Putamen (tissue), 1 donor: Measurements from ENCODE around the gene GCC2.
"Not testable (repeated sequence)": the region's sequence is repeated elsewhere in the genome, so short reads cannot be mapped to it uniquely, and the experiment has no call there.

Source experiments
- DNase-seq: peaks from one replicate; pipeline ENCODE4 v3.0.0-alpha.2; 2016; ENCODE audit warnings: low spot score

The GCC2 gene

DNA sequence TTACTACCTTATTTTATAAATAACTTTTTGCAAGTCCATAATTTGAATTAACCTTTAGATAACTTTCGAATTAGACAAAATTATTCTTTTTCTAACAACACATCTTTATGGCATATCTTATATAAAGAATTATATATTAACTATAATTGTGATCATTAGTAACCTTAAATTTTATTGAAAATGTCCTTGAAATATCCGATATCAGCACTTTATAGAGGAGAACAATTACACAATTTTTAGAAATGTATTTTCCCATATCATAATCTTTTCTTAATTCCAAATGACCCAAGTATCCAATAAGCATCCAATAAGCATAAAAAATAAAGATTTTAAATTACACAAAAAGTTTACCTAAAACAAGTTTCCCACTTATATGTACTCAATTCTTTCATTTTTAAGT is 7.3 kb upstream of the GCC2 start:
- no peak for DNase-seq

DNA sequence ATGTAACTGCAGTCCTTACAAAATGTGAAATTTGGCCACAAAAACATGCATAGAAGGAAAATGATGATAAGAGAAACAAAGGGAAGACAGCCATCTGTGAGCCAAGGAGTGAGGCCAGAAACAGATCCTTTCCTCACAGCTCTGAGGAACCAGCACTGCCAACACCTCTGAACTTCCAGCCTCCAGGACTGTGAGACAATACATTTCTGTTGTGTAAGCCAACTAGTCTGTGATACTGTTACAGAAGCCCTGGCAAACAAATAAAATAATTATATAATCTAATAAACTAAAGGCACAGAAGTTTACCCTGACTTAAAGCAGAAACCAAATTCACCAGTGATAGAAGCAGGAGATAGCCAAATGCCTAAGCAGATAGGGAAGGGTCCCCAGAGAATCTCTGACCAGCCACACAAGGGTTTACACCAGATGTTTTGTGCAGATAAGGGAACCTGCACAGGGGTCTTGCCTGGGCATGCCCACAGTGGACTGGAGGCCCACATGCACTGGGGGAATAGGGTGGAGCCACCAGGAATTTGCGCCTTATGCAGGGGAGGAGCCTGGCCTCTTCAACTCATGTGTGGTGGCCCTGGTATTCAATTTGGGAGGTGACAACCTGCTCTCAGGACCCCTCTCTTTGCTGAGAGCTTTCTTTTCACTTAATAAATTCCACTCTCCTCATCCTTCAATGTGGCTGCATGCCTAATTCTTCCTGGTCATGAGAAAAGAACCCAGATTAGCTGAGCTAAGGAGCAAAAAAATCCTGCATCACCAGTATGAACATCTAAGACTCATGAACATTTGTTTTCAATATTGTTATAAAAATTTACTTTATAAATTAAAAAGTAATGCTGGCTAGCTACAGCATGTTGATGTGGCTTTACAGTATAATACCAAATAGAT is 3.8 kb upstream of the GCC2 start:
- no peak for DNase-seq

DNA sequence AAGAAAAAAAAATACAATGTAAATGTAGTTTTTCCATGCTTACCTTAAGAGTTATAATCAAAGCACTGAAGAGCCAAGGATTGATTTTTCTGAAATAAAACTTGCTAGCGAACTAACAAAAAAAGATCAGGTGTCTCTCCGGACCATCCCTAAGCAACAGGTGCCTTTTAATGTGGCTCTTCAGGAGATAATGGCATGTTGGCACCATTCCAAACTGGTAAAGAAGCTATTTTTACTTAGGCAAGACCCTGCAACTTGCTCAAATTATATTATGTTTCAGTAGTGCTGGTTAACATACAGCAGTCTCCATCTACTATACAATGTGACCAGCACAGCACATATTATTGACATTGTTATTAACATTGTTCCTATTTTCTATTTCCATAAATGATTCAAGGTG is 2.3 kb upstream of the GCC2 start:
- DNase-seq: no peak

DNA sequence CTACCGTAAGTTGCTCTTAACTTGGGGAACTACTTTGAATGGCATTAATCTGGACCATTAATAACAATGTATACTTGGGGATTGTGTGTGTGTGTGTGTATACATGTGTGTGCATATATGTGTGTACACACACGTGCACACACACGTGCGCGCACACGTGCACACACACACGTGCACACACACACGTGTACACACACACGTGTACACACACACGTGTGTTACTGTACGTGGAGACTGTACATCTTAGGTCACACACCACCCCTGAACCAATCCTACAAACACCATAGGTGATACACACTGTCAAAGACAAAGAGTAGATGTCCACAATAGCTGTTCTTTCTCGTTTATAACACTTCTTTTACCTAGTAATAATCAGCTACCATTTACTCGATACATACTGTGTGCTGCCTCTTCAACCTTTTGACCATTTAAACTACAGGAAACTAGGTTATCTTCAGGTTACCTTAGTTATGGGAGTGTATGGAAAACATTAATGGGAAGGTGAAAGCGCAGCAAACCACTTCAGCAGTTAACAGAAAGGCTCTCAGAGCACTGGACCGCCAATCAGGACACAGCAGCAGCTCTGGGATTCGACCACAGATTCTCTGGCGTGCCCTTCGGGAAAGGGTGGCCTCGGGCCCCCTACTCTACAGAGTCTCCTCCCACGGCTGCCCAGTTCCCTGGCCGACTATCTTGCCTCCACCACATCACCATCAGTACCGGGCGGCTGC is 894 bp upstream of the GCC2 start:
- DNase-seq: peak; percentile 1

DNA sequence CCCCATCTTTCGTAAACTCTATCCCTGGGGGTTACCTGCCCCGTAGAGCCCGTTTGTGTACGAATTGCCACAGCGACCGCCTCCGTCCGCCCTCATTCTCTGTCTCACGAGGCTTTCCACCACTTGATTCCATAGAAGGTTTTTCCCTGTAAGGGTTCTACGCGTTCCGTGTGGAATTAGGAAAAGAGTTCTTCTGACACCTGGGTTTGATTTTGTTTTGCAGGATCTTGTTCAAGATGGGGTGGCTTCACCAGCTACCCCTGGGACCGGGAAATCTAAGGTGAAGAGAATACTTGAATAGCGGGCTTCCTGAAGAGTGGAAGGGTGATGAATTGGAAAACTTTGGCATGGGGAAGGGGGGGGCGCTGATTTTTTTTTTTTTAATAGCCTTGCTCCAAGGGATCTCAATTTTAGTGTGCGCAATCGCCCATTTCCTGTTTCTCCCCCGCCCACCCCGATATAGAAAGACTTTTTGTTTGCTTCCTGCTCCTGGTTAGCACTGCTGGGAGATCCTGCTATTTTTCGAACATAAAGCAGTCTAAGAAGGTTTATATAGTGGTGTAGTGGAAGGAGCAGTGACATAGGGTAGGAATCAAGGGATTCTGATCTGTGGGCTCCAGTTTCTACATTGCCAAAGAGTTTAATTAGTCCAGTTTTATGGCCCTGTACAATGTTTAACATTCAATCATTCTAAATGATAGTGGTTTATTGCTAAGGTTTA is 564 bp downstream of the GCC2 start:
- no peak for DNase-seq

DNA sequence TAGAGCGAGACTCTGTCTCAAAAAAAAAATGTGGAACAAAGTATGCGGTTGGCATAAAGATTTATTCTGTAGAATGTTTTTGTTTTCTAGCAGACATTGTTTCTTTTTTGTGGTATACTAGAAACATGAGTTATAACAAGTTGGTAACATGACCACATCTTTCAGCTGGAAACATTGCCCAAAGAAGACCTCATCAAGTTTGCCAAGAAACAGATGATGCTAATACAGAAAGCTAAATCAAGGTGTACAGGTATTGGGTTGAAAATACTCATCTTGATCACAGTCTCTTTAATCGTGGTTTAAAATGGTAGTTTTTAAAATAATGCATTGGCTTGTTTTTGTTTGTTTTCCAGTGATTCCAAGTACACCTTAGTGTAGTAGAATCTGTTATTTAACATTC is 1.9 kb downstream of the GCC2 start:
- DNase-seq: no peak

DNA sequence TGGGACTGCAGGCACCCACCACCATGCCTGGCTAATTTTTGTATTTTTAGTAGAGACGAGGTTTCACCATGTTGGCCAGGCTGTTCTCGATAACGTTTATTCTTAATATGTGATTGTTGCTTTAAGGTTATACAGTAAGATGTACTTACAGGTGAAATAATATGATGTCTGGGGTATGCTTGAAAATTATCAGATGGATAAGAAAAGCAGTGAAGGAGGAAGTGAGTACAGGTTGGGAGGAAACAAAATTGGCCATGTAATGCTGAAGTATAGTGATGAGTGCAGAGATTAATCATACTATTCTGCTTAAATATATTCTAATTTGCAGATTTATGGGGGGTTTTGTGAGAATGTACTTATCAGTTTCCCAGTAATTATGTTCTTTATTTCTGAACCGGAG is 3.0 kb downstream of the GCC2 start:
- no peak for DNase-seq

DNA sequence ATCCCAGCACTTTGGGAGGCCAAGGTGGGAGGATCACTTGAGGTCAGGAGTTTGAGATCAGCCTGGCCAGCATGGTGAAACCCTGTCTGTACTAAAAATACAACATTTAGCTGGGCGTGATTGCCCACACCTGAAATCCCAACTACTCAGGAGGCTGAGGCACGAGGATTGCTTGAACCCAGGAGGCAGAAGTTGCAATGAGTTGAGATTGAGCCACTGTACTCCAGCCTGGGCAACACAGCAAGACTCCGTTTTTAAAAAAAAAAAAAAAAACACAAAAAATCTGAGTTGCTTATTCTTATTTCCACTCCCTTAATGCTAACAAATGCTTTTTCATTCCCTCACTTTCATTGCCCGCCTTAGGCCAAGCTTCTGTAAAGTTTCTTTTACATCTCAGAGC is 4.5 kb downstream of the GCC2 start:
- DNase-seq: not testable (repeated sequence)

DNA sequence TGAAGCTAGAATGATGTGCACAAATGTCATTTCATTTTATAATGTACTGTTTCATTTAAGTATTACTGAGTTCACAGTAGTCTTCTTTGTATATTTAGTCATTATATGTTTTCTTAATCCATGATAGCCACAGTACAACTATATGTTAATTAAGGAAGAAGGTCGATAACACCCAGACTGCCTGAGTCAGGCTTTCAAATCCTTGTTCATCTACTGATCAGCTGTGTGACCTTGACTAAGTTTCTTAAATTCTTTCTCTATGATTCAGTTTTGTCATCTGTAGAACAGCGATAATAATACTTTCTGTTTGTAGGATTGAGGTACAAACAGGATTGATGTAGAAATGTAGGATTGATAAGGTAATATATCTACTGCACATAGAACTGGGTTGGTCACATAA is 5.4 kb downstream of the GCC2 start:
- DNase-seq: no peak

DNA sequence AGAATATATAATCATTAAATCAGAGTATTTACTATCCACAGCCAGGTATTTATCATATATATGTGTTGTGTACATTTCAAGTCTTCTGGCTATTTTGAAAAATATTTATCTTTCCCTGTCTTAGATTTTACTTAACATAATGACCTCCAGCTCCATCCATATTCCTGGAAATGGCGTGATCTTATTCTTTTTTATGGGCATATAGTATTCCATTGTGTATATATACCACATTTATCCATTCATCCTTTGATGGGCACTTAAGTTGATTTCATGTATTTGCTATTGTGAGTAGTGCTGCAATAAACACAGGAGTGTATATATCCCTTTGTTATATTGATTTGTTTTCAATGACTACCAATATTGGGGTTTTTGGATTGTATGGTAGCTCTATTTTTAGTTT is 6.6 kb downstream of the GCC2 start:
- DNase-seq: no peak

DNA sequence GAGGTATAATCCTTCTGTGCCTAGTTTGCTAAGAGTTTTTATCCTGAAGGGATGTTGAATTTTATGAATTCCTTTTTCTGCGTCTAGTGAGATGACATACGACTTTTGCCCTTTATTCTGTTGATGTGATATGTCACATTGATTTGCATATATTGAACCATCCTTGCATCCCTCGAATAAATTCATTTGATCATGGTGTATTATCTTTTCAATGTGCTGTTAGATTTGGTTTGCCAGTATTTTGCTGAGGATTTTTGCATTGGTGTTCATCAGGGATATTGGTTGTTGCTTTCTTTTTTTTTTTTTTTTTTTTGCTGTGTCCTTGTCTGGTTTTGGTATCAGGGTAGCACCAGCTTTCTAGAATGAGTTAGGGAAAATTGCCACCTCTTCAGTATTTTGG is 9.1 kb downstream of the GCC2 start:
- no peak for DNase-seq

DNA sequence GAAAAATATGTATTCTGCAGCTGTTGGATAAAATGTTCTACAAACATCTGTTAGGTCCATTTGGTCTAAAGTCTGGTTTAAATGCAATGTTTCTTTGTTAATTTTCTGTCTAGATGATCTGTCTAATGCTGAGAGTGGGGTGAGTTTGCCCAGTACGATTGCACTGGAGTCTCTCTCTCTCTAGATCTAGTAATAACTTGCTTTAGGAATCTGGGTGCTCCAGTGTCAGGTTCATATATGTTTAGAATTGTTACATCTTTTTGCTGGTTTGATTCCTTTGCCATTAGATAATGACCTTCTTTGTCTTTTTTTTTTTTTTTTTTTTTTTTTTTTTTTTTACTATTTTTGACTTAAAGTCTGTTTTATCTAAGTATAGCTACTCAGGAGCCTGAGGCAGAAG is 10.4 kb downstream of the GCC2 start:
- DNase-seq: no peak

DNA sequence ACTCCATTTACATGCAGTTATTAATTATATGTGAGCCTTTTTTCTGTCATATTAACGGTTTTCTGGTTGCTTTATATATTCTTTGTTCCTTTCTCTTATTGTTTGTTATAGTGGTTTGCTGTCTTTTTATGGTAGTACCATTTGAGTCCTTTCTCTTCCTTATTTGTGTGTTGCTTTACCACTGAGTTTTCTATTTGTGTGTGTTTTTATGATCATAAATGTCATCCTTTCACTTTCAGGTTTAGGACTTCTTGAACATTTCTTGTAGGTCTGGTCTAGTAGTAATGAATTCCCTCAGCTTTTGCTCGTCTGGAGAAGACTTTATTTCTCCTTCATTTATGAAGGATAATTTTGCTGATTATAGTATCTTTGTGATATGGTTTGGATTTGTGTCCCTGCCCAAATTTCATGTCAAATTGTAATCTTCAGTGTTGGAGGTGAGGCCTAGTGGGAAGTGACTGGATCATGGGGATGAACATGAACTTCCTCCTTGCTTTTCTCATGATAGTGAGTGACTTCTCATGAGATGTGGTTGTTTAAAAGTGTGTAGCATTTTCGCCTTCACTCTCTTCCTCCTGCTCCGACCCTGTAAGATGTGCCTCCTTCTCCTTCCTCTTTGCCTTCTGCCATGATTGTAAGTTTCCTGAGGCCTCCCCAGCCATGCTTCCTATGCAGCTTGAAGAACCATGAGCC is 11.5 kb downstream of the GCC2 start:
- DNase-seq: no peak

DNA sequence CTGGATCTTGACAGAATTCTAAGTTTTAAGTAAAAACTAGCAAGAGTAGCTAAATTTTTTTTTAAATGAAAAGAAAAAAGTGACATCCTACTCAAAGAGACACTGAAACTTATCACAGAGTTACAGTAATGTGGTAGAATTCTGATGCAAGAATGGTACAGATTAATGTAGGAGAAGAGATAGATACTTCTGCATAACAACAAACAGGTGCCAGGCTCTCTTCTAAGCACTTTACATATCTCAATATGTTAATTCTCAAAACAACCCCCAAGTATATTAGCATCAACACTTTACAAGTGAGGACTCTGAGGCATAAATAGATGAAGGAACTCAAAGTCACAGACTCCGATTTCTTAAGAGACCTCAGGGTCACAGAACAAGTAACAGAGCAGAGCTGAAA is 28.1 kb downstream of the GCC2 start:
- no peak for DNase-seq

DNA sequence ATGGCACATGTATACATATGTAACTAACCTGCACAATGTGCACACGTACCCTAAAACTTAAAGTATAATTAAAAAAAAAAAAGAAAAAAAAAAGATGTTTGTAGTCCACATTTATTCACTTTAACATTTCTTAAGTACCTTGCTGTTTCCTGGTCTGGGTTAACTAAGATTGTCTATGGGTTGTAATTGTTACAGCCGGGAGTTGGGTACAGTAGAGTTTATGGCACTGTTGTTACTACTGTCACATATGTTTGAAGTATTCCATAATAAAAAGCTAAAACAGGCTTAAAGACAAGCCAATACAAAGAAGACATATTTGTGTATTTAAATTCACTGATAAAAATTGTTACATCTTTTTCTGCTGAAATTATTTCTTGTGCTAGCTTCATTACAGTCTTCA is 36.2 kb downstream of the GCC2 start:
- no peak for DNase-seq

DNA sequence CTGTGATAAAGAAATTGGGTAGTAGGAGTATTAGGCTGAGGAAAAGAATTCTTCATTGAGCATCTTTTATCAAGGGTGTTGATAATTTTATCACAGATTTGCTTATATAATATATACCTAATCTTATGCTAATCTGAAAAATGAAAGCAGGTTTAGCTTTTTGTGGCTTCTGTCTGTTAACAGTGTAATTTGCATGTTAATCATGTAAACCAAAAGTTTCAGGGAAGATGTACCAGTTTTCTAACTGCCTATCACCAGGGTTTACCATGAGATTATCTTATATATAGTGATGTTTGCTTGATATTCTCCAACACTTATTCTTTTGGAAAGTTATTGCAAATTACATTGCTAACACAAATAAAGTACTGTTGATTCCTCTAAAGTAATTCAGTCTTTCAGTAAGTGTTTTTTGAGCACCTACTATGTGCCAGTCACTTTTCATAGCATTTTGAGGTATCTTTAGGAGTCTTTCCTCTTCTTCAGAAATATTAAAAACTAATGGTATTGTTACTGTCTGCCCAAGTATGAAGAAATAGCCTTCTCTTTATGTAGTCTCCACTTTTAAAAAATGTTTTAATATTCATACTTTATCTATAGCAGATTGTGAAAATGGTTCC is 41.6 kb downstream of the GCC2 start:
- no peak for DNase-seq

DNA sequence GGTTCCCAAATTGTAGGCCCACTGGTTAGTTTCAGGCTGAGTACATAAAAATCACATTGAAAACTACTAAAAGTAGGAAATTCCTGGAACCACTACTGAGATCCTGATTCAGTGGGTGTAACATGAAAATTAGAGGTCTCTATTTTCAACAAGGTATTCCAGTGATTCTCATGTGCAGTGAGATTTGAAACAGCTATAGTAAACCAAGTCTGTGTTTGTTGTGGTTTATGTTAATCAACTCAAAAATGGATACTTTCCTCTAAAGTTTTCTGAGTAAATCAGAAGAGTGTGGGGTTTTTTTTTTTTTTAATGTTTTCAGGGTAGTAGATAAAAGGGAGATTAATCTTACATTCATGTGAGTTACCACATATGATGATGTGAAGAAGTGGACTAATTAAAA is 42.8 kb downstream of the GCC2 start:
- no peak for DNase-seq

DNA sequence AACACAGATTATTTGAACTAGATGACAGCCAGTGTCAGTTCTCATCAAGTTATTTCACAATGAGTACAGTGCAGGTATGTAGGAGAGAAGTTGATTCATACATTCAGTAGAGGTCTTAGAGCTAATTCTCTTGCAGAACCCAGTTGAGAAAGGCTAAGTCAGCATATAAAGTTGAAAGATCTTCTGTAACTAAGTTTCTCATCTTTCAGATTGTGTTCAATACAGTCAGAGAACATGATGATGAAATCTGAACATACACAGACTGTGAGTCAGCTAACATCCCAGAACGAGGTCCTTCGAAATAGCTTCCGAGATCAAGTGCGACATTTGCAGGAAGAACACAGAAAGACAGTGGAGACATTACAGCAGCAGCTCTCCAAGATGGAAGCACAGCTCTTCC is 43.4 kb downstream of the GCC2 start:
- DNase-seq: peak; percentile 3

DNA sequence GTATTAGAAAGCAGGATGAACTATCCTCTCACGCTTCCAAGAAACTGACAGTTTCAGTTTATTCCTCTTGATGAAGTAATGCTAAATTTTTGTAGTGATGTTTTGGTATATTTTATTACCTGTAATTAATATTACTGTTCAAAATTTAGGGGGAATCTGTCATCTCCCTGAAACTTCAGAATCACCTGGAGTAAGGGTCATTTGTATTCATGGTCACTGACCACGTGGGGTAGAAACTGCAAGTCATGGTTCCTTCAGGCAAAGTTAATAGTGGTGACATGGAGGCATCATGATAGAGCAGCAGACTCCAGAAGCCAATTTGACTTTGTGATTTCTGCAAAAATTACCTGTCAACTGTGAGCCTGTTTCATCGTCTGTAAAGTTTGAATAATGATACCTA is 47.2 kb downstream of the GCC2 start:
- DNase-seq: not testable (repeated sequence)

DNA sequence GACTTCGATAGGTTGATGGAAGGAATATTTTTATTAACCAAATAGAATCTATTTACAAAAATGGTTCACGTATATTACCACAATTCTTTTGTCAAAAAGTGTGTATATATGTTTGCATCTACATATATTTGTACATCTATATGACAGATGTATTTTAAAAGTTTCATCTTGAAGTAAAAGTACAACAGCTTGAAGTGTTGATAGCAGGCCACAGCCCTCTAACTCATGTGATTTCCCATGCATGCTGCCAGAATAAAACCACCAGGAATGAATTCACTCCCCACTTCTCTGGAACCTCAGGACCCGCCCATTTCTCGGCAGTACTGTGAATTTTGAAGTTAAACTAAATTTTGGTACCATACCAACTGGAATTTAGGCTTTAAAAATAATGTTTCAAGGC is 58.6 kb downstream of the GCC2 start:
- not testable (repeated sequence) for DNase-seq

DNA sequence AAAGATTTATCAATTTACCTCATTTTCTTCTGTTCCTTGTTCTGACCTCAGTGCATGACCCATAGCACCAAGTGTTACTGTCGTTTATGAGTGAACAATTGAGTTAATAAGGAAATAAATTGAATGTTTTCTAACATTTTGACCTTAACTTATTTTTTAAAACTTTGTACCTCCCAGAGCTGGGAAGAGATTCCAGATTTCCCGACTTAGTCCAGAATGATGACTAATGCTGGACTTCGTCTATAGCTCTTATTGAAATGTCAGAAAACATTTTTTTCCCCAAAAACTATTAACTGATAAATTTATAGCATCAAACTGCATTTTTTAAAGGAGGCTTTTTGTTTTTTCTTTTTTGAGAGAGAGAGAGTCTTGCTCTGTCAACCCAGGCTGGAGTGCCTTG is 63.4 kb downstream of the GCC2 start:
- DNase-seq: not testable (repeated sequence)

DNA sequence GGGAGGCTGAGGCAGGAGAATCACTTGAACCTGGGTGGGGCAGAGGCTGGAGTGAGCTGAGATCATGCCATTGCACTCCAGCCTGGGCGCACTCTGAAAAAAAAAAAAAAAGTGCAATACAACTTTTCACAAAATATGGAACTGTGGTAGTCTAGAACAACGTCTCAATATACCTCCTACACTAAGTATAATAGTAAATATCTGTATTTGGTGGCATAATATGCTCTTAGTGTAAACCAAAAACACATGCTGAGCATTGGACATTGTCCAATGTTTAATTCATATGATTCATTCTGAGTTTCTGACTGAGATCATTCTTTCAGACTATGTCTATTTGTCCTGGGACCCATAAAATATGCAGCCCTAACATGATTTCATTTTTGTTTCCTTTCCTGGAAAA is 65.5 kb downstream of the GCC2 start:
- DNase-seq: not testable (repeated sequence)
